GM21515 (cell line): ENCODE results near the gene PDE7B.

Experiments used
- ATAC-seq: cut with Tn5 transposase; IDR thresholded peaks from one replicate; pipeline ENCODE4 v1.9.1; 2021; ENCODE audit not compliant: unreplicated experiment

The PDE7B gene

DNA sequence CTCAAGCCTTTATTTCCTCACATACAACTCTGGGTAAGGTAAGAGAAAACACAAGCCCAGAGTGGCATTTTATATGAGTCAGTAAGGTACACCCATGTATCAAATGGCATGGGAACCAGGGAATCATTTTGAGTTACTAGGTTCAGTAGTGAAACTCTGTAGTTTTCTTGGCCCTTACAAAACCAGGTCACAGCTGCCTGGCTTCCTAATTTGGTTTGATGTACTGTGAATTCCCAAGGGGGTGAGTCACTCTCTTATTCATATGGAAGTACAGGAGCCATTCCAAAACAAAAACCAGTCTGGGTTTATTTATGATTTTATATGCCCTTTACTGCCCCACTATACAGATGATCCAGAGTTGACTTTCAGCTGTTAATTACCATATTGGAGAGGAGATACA, 70.7 kb downstream of the PDE7B start:
- ATAC-seq = no peak

DNA sequence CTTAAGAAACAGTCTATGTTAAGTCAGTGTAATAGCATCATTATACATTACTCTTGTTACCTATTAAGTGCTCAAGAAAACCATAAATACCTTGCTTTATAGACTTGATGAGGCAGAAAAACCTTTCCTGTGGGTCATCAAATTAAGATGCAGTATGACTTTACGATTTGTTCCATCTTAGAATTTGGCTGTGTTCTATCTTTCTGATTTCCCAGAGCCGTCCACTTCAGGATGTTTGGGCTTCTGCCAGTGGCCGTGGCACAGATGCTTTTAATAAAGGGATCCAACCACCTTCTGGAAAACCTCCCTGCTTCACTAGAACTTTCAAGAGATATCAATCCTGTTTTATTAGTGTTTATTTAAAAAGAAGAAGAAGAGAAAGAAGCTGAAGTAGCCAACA, 71.2 kb downstream of the PDE7B start:
- no peak for ATAC-seq

DNA sequence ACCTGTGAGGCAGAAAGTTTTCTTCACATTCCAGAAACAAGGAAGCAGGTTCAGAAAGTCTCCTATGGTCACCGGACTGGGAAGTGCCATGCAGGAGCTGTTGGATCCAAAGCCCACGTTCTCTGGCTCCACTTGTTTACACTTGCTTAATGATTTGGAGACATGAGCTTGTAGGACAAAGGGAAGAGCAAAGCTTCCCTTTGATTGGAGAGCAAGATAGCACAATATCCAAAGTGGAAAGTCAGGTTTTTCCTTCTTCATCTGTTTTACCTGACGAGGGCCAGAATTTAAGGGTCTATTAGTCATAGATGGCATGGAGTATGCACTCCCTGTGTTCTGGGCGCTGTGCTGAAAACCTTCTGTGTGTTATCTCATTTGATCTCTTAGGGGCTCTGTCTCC, 81.2 kb downstream of the PDE7B start:
- no peak for ATAC-seq

DNA sequence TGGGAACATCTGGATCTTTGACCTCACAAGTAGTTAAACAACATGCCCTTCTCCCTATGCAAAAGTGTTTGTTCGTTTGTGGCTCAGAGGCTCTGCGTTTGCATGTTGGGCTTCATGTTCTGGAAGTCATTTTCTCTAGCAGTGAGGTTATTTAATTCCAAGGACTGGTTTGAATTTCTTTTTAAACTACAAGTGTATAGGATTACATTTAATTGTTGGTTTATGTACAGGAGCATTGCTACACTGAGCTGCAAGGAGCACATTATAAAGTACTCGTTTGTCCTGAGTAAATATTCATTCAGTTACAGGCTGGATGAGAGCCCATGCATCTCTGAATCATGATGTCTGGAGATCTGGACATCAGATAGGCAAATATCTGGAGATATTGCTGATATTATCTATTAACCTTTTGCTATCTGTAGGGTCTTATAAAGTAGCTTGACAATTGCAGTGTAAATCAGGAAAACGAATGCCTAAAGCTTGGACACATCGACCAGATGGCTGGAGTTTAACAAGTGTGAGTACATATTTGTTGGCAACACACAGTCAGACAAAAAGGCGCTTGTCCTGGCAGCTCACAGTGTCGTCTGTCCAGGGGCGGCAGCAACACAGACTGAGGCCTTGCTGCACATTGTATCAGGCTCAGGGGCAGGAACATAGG, 84.6 kb downstream of the PDE7B start:
- no peak for ATAC-seq

DNA sequence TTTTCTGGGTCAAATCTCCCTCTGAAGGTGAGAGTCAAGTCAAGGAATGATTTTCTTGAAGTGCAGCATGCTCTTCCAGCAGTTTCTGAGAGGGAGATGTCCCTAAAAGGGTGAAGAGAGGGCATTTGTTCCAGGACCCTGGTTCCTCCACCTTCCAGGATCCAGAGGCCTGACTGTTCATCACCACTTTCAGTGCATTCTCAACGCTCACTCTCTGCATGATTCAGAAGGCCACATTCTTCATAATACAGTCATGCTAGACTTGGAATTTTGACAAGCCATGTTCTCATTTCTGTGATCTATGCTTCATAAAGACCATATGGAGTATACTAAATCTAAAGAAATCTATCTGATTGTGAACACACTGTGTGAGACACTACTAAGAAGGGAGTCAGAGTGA, 85.1 kb downstream of the PDE7B start:
- ATAC-seq = no peak

DNA sequence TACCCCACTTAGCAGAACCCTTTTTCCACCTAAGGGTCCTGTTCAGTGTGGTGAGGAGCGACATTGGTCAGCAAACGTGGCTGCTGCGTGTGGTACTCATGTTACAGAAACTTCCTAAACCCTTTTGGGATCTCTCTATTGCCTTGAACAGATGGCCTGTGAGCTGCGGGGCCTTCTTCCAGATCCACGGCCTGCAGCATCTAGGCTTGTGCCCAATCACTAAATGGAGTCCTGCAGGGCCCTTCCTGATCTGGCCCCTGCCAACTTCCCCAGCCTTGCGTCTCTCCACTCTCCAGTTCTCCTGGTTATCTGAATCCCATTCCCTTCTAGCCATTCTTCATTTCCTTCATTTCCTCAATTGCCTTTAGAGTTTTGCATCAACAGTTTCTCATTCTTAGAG, 85.6 kb downstream of the PDE7B start:
- ATAC-seq = no peak

DNA sequence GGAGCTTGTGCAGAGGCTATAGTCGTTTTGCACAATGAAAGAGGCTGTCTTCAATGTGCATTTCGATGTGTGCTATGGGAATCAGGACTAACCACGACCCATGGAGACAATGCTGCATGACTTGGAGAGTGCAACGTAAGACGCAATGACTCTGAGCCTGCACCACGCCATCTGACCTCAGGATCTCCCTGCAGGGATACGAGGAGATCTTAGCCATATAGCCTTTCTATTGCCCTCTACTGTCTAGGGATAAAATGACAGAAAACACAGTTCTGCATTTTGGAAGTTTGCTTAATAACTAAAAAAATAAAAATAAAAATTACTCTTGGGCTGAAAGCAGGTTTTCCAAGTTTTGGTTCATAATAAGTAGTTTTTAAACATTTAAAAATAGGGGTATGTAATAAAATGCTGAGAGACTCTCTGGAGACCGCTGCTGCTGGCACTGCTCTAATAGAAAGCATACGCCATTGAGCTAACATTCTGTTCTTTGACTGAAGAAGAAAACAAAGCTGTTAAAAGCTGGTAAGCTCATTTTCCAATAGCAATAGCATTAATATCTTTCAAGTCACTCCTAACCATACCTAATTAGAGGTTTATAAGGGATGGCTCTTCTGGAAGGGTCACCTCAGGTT, 87.2 kb downstream of the PDE7B start:
- ATAC-seq = no peak

DNA sequence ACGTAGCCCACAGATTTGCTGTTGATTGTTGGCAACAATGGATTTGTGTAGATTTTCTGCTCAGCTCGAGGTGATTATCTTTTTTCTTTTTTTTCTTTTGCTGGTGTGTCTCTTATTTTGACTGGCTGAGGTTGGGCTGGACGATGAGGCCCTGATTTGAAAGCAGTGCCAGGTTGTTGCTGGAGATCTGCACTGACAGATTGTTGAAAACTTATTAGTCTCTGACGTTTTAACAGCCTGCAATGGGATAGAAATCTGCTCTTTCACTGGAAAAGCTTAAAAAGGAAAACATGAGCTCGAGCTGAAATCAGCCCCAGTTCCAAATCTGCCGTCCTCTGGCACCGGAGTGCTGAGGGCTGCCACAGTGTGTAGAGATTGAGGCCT, 87.7 kb downstream of the PDE7B start:
- no peak for ATAC-seq

DNA sequence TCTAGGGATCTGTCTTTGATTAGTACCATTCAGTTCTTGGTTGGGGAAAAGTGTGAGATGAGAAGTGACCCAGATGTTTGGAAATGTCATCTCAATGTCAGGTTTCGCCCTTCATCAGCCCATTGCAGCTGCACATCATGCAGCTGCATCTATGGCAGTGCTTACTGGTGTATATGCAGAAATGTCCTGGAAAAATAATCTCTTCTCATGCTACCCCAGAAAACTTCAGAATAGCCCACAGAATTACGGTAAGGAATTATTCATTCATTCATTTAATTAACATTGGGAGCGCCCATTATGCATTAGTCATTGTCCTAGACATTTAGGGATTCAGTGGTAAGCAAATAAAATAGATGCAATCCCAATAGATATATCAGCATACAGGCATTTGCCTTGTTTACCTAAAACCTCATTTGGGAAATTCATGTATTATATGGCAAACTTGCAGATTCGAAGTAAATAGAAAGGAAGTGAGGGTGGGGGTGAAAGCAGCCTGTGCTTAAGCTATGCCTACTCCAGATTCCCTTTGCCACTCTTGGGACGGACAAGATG, 89.2 kb downstream of the PDE7B start:
- no peak for ATAC-seq

DNA sequence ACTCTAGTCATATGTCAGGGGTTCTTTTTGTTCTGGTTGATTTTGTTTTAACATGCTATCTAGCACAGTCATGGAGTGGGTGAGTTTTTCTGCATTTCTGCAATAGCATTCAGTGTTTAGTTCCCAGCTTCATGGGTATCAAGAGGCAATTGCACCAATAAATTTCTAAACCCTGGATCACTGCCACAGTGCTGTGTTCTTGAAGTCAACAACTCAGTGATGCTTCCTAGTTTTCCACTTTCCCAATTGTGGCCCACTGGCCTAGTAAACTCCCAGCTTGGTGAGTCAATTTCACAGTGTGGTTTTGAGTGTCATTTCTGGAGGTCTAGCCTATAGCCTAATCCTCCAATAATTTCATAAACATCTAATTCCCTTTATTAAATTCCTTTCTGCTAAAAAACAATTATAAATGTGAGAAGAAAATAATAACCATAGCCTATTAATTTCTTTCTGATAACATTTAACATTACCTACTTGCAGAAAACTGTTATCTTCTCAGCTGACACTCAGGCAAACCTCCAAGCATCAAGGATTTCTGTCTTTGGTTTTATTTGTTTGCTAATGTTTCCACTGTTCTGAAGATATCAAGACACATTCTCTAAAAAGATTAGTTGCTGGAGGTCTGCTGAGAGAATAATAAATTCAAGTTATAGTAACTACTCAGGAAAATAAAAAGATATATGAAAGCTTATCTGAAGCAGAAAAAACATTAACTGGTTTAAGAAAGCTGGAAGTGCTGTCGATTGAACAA, 89.9 kb downstream of the PDE7B start:
- ATAC-seq = no peak

DNA sequence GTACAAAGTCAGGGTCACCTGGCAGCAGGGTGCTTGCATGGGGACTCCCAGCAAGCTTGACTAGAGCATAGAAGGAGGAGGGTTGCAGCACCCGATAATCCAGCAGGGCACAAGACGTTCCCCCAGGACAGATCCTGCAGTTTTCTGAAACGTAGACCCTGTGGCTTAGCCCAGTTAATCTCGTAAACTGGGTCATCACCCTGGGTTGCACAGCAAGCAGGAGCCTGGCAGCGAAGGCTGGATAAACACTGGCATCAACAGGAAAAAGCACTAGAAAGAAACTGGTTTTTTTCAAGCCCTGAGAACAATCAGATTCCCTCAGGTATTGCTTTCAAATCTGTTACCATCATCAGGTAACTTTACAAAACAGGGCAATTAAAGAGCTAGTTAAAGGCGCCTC, 92.6 kb downstream of the PDE7B start:
- no peak for ATAC-seq

DNA sequence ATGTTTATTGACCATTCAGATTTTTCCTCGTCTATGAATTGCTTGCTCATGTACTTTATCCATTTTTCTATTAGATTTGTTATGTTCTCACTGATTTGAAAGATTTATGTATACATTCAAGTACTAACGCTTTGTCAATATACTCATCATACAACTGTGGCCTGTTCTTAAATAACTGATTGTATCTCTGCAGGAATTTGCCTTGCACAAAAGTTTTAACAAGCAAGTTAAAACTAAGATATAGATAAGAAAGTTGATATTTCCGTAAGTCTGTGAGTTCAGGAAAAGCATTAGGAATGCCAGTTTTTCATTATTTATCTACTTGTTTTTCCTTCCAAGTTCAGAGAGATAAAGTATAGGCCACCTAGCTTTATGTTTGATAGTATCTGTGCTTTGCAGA, 95.2 kb downstream of the PDE7B start:
- no peak for ATAC-seq

DNA sequence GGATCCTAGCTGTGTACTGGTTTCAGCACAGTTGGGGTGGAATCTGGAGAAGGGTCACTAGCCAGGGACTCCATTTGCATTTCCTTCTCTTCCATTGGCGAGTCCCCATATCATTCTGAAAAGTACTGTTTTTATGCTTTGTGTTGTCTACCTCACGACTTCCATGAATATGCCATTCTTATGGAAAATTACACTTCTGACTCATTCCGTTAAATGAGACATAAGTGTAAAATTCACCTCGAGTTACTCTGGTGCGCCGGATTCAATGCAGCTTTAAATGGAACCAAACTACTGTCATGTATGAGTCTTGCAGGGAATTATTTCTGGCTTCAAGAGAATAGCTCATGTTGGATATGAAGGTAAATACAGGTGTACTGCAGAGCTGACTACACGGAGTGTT, 99.2 kb downstream of the PDE7B start:
- no peak for ATAC-seq

DNA sequence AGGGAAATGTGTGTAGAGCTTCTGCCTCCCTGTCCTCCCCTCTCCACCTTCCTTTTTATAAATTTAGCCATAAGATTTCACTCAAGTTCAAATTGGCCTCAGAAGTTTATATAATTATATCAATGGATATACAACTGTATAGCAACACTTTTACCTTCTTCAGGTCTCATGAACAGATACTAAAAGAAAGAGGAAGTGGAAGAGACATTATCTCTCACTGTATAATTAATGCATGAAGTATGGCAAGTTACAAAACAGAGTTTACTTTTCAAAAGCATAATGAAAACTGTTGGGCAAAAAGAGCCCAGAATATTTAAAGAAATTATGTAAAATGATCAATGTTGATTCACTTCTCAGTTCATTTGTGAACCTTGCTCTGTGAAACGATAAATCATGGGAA, 99.7 kb downstream of the PDE7B start:
- ATAC-seq = no peak

DNA sequence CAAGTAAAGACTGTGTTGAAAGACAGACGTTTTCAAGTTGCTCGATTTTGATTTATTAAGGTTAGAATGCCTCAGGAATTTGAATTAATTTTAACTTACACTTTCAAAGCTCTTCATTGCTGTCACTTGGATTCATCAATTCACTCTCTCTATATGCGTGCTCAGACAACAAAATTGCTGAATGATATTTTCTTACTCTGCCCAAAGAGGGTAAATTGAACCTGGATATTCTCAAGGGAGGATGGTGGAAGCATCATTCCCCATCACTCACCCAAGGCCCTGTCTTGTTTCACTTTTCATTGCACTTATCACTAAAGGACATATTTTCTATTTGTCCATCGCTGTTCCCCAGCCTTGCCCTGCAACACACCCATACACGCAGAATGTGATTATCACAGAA, 102.3 kb downstream of the PDE7B start:
- ATAC-seq = no peak

DNA sequence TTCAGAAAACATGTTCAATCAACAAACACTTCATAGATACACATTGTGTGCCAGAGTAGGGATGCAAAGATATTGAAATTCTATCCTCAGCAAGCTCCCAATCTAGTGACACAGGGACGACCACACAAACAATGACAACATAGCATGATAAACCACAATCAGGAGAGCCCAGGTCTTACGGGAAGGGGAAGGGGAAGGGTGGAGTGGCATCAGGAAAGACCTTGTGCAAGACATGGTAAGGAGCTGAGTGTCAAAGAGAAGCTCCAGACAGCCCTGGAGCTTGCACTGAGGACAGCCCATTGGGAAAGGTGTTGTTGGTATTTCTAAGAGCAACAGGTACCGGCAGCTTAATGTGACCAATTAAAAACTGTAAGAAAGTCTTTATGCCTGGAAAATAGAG, 103.6 kb downstream of the PDE7B start:
- no peak for ATAC-seq

DNA sequence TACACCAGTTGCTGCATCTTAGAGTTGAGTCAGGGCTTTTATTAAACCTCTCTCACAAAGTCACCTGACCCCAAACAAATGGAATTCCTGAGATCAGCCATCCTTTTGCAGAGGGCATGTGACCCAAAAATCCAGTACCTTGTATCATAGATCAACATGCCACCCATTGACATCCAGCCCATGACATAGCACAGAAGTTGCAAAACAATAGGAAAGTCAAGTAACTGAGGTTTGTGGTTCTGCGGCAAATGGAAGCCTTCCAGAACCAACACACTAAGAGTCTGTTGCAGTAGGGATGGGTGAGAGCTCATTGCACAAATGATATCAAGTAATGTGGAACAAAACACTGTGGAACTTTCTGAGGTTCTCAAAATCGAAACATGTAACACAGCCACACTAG, 111.2 kb downstream of the PDE7B start:
- ATAC-seq = no peak

DNA sequence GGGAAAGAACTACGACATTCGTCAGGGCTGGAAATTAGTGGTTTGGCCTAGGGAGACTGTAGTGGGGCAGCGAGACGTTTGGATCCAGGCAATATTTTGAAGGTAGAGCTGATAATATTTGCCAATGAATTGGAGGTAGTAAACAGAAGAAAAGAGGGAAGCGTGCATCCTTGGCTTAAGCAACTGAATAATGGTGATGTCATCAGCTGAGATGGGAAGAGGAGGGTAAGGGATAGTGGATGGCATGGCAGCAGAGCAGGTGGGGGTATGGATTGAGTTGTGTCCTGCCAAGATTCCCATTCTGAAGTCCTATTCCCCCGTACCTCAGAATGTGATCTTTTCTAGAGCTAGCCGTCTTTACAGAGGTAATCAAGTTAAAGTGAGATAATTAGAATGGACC, 119.2 kb downstream of the PDE7B start:
- ATAC-seq = no peak

DNA sequence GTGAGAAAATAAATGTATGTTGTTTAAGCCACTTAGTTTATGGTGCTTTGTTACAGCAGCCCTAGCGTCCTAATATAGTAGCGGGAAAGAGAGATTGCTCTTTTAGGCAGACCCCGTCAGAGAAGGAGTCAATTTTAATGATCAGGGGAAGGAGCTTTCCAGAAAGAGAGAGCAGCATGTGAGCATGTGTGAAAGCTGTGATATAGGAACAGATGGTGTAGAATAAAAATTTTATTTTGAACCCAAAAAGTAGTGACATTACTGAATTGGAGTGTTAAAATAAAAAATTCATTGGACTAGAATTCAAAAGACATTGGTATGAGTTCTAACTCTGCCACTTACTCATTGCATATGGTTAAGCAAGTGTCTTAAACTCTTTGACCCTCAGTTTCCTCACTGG, 119.8 kb downstream of the PDE7B start:
- no peak for ATAC-seq

DNA sequence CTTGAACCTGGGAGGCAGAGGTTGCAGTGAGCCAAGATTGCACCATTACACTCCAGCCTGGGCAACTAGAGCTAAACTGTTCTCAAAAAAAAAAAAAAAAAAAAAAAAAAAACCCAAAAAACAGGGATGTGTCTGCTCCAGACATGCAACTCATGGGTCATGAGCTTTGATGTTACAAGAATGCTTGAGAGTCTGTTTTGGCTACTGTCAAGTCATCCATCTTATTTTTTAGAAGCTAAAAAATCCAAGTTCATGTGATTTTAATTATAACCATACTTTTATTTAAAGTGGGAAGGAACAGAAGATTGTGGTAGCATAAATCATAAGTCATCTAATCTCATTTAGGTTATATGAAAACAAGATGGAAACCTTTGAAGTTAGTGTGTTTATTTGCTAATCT, 120.6 kb downstream of the PDE7B start:
- ATAC-seq = no peak

DNA sequence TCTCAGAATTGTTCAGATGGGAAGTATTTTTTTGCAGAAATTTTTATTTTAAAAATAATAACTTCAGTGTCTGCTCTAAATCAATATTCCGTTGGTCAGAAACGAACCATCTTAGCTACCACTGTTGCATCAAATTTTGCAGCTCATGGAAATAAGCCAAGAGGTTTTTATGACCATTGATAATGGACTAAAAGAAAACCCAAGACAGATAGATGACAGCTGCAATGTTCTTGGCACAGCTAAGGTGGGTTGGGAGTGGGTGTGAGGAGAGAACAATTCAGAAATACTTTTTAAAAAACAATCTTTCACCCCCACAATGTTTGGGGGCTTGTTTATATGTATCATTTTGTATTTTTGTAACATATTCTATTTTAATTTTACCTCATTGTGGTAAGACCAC, 121.1 kb downstream of the PDE7B start:
- no peak for ATAC-seq

DNA sequence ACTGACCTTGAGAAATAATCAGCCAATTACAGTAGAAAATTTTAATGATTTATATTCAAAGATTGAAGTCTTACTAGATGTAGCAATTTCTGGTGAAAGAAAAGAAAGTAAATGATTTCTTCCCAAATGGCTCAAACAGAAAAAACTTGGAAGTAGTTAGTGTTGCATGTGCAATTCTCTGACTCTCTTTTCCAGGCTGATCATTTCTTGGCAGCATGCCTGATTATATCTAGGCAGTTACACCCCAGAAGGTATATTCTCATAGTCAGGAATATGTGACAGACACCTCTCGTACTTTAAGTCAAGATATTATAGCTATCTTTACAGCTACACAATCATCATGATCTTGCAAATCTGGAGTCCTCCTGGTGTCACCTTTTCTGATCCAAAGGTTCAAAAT, 122.9 kb downstream of the PDE7B start:
- ATAC-seq = no peak
